Activated gamma-delta T cell (primary cell): Measurements from ENCODE around the gene FABP7.

ENCODE experiments used
- DNase-seq: peaks from one replicate; lab custom pipeline; 2025; lab: John Stamatoyannopoulos, UW

FABP7 gene

DNA sequence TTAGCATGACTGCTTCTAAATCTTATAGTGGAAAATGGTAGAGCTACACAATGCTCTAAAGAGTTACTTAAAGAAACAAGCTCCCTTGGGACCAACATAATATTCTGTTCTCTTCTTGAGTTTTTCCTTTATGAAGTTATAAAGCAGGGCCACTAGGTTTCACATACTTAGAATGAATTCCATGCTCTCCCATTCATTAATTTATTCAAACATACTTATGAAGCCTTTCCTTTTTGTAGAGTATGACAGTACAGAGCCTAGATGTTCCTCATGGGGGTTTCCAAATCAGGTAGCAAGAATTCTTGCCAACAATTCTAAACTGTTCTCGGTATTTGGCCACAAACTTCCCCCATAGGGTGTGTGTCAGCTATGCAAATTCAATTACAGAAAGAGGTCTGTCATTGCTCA is 20.6 kb upstream of the FABP7 start:
- no peak for DNase-seq

DNA sequence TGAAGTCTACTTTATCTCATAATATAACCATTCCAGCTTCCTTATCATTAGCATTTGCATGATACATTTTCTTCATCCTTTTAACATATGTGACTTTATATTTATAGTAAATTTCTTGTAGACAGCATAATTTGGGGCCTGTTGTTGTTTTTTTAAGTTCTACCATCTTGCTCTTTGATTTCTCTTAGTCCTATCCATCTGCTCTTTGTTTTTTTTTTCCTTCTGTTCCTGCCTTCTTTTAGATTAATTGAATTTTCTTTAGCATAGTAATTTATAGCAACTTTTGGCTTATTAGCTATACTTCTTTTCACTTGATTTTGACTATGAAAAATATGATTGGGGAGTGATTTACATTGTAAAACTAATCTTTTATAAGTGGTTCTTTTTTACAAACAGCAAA is 19.2 kb upstream of the FABP7 start:
- DNase-seq = no peak

DNA sequence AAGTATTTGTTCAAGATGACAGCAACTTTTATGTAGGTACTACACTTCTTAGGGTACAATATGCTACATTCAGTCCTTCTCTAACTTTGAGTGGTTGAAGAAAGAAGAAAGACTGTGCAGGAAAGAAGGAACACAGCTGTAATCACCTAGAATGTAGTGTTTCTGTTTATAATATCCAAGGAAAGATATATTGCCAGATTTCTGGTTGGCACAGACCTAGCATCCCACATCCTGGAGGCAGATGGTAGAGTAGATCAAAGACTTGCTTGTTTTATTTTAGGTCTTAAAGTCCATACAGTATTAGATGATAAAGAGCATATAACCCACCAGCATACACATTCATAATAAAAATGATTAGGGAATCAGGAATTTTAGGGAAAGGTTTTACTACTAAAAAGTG is 13.3 kb upstream of the FABP7 start:
- DNase-seq = no peak

DNA sequence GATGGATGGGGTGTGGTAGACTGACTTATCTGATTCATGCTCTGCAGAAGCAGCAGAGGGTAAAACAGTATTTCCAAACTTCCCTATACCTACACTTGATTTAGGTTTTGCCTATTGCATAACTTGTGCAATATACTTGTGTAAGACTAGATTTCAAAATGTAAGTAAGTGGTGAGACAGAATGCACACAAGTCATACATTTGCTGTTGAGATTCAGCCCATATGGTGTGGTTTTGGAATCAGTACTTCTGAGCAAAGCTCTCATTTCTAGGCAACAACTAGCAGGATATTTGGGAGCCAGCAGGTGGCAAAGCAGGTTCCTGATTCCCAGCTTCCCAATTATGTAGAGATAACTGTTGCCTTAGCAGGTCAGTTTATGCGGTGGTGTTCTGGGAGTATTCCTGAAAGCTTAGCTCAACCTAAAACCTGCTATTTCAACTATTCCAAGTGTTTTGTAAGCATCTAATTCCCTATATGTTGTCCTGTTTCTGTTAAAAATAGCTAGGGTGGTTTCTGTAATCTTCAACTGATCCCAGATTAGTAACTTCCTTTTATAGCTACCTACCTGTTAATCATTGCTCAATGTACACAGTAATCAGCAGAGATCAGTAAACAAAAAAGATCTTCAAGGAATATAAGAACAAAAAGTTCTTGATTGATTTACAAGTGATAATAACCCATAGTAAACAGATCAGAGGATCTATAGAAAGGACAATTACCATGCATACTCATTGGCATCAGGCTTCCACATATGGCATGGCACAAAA is 8.5 kb upstream of the FABP7 start:
- DNase-seq = no peak

DNA sequence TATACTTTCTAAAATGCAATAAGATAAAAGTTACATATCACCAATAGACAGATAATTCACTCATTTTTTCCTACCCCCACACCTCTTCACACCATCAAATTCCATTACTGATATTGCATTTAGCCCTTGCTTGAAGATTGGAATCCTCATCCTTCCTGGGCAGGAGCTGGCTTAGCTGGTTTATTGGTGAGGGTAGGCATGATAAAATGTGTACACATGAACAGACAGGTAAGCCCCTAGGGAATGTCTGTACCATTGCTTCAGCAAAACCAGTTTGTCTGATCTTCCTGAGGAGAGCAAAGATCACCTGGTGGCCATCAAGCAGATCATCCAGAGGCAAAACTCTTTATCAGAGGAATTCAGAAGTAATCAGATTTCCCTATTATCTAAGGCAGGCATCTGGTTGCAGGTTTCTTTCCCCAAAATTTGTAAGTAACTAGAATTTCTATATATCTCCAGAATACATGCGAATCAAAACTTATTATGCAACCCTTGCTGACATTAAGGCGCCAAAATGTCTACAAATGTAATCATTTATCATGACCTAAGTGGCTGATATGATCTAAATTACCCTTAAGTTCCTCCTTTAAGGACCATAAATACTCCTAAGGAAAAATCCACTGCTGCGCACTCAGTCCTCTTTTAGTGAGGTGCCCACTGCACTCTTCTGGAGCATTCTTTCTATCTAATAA is 6.6 kb upstream of the FABP7 start:
- no peak for DNase-seq

DNA sequence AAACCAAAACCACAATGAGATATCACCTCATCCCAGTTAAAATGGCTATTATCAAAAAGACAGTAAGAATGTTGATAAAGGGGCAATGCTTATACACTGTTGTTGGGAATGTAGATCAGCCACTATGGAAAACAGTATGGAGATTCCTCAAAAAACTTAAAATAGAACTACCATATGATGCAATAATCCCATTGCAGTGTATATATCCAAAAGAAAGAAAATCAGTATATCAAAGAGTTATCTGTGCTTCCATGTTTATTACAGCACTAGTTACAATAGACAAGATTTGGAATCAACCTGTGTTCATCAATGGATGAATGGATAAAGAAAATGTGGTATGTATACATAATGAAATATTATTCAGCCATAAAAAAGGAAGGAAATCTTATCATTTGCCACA is 3.5 kb upstream of the FABP7 start:
- no peak for DNase-seq

DNA sequence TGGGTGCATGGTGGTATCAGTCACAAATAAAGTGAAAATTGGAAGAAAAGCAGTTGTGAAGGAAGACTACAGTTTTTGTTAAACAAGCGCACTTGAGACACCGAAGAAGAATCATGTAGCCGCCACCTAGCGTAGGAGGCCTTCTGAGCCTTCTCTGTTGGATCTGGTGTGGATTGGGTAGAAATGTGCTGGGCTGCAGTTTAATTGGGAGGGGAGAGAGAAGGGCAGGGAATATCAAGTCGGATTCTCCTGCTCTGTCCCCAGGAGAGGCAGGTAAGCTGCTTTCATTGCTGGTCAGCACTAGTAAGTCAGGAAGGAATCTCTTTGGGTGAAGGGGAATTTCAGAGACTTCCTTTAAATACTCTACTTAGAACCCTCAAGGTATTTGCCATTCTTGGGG is 1.2 kb upstream of the FABP7 start:
- no peak for DNase-seq

DNA sequence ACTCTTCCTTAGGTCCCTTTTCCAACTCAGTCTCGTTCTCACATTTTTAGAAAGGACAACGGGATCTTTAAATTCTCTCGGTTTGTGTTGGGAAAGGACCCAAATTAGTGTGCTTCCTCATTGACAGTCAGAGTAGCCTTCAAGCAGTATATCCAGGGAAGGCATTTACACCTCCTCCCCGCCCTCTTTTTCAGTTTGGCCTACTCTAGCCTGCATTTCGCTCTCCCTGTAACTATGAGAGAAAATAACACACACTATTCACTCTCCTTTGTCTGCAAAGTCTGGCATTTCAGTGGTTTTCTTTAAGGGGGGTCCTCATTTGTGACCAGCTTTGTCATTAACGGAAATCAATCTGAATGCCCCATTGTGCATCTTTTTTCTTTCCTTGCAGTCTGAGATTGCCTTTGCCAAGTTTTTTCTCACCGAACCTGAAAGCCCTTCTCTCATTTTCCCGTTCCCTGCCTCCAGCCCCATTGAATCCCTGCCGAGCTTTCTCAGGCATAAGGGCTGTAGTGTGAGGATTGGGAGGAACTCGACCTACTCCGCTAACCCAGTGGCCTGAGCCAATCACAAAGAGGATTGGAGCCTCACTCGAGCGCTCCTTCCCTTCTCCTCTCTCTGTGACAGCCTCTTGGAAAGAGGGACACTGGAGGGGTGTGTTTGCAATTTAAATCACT is 393 bp upstream of the FABP7 start:
- DNase-seq = no peak

DNA sequence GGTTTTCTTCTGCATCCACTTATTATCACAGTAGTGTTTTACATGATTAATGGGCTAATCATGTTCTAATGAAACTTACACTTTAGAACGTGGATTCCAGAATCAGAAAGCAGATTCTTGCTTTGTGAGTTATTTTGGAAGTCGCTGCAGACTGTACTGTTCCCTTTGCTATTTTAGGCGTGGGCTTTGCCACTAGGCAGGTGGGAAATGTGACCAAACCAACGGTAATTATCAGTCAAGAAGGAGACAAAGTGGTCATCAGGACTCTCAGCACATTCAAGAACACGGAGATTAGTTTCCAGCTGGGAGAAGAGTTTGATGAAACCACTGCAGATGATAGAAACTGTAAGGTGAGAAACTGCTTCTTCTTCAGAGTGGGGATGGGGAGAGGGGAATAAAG is 598 bp downstream of the FABP7 start:
- DNase-seq = no peak

DNA sequence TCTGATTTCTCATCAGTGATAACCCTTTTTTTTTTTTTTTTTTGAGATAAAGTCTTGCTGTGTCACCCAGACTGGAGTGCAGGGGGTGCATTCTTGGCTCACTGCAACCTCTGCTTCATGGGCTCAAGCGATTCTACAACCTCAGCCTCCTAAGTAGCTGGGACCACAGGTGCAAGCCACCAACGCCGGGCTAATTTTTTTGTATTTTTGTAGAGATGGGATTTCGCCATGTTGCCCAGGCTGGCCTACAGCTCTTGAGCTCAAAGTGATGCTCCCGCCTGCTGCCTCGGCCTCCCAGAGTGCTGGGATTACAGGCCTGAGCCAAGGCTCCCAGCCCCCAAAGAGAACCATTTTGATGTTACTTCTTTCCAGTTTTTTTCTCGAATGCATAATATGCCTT is 2.2 kb downstream of the FABP7 start:
- no peak for DNase-seq

DNA sequence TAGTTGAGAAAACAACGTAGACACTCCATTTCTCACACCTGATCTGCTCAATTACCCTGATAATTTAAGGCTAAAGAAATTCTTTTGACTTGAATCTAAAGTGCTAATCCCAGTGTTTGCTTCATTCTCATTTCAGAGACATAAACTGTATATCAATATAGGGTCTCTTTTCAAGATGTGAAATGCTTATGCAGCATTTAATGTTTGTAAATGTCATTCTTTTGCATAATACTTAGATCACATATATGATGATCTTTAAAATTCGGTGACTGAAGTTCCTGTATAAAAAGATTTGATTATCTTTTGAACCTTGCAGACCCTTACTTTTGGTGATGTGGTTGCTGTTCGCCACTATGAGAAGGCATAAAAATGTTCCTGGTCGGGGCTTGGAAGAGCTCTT is 3.9 kb downstream of the FABP7 start:
- no peak for DNase-seq

DNA sequence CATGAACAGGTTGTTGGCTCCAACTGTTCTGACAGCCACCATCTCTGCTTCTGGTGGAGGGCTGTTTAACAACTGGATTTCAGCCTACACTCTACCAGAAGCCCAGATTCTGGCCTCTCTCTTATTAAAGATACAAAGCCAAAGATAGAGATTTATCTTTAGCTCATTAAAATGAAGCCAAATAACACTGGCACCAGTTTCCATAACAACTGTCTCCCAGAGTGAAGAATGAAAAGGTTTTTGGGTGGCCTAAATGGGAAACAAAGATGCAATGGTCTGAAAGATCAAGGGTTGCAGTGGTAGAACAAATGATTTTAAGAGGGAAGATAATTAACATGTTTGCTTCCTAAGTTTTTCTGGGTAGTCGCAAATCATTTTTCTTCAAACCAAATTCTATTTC is 6.4 kb downstream of the FABP7 start:
- DNase-seq = no peak

DNA sequence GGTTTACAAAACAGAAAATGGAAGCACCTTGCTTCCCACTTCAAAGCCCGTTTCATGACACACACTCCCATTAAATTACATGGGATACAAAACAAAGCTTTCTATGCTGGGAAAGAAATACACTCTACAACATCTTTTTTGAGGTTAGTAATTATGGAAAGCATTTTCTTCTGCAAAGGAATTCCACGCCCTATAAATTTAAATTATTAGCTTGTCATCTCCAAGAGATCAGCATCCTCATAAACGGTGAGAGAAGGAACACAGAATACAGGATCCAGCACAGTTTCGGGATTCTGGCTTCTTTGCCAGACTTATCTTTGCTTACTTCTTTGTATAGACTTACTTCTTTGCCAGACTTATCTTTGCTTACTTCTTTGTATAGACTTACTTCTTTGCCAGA is 8.2 kb downstream of the FABP7 start:
- no peak for DNase-seq

DNA sequence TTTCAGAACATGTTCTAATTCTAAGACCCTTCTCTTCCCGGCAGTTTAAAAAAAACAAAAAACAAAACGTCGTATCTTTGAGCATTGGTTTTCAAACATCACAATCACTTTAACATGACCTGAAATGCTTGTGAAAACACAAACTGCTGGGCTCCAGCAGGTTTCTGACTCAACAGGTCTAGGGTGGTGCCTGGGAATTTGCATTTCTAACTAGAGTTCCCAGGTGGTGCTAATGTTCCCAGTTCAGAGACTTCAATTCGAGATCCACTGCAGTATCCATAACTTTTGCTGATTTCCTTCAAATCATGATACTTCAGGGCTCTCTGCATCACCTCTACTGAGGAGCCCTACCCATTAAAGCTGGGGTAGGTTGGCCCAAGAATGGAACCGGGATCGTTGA is 8.7 kb downstream of the FABP7 start:
- DNase-seq = no peak

DNA sequence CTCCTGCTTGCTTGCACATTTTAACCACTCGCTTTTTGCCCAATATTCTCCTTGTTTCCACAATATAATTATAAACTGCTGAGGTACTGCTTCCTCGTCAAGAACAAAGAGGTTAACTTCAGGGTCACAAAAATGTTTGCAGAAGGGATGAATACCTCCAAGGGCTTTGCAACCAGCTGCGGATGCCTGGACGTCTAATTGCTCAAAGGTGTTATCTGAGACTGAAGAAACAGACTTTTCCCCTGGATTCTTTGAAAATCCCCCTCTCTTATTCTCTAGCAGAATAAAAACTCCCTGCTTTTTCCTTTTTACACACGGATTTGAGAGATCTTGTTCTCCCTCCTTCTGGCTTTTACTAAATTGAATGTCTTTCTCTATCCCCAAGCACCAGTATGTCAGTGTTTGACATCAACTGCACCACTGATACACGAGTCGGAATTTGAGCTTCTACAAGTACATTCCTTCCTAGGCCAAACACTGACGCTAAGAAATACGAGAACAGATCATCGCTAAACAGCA is 9.2 kb downstream of the FABP7 start:
- no peak for DNase-seq

DNA sequence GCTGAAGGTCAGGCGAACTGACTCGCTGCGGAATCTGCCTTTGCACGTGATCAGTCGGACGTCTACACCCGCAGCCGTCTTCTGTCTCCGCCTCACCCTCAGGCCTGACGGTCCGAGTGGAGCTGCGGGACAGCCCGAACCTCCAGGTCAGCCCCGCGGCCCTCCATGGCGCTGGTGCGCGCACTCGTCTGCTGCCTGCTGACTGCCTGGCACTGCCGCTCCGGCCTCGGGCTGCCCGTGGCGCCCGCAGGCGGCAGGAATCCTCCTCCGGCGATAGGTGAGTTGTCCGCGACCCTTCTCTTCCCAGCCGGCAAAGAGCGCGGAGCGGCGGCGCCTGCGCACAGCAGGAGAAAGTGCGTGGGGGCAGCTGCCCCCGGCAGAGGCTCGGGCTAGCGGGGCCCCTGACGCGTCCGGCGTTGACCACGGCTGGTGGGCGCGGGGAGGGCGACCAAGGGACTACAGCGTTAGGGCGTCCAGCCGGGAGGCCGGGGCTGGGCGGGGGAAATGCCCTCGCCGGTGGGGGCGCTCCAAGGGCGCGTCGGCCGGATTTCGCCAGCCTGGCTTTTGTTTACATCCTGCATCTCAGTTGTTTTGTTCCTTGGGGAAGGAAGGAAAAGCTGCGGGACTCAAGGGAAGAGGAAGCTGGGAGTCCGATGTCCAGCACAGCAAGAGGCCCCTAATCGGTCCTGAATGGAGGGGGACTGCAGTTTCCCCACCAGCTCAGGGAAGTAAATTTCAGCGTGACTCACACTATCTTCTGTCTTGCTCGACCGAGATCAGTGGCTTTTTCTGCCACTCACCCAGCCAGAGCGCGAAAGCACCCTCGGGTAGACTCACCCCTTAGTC is 9.9 kb downstream of the FABP7 start, which contains the start of gene SMPDL3A:
Gene SMPDL3A, plus strand, starts transcription at position 77 of the 846 bp plus-strand sequence. Its CDS starts 89 bp downstream, at position 166.
- DNase-seq = no peak

DNA sequence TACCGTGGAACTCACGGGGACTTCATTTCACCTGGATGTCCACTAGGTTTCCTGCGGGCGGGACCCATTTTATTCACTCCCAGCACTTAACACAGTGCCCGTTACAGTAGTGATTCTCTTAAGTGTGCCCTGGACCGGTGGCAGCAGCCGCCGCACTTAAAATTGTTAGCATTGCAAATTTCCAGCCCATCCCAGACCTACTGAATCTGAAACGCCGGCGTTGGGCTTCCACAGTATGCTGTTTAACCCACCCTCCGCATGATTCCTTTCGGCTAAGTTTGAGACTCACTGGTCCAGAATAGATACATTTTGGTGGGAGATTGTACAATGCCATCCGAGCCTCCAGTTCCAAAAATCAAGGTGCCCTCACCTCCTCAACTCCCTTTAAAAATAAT is 10.5 kb downstream of the FABP7 start:
- no peak for DNase-seq

DNA sequence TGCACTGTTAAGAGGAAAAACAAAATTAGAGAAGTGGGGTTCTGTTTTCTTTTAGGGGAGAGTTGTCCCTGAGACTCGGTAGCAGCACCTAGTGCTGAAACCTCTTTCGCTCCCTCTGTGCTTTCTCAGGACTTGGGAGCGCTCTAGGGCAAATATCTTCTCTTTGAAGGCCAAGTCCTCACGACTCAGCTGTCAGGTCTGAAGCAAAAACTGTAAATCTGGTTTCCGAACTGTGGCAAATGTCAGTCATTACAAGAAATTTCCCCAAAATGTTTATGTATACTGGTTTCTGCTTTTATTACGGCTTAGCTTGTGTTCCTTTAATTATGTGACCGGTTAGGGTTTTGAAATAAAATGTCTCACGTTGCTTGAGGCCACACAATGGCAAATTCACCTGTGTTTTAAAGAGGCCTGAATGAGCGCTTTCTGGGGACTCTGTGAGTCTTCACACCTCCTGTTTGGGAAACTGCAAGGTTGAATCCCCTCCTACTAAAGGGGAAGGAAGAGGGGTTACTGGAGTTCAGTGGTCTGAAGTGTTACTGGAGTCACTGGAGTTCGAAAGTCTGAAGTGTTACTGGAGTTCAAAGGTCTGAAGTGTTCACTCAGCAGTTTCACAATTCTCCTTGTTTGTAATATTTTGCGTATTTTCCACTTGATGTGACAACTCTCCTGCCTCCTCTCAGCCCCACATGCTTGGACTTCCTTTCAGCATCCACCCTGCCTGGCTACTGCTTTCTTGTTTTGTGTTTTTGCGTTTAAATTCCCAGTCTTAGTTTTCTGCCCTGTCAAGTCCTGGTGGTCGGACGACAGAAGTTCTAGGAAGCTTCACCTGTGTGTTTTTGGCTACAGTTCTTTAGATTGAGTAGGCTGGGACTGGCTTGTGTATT is 11.2 kb downstream of the FABP7 start:
- no peak for DNase-seq

DNA sequence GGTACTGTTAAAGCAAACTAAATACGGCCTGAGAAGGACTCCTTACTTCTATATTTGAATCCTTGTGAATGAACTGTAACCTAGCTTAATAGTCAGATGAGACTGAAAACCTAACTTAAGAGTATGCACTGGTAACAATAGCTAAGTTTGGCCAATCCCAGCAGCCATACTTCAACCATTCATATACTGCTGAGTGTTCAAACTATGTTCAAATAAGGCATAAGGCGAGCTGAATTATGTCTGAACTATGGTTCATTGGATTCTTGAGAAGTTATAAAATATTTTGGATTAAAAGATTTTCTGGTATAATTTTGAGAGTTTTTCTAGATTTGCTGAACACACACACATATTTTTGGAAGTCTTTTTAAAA is 11.8 kb downstream of the FABP7 start:
- DNase-seq = no peak

DNA sequence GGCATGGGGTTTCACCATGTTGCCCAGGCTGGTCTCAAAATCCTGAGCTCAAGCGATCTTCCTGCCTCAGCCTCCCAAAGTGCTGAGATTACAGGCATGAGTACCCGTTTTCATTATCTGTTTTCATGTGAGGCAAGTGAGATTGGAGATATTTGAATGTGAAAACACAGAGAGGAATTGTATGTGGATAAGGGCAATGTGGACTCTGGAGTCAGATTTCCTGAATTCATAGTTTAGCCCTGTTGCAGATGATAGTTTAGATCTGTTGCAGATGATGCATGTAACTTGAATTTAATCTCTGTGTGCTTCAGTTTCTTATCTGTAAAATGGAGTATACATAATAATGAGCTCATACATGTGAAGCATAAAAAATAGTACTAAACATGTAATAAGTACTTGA is 13.2 kb downstream of the FABP7 start:
- no peak for DNase-seq

DNA sequence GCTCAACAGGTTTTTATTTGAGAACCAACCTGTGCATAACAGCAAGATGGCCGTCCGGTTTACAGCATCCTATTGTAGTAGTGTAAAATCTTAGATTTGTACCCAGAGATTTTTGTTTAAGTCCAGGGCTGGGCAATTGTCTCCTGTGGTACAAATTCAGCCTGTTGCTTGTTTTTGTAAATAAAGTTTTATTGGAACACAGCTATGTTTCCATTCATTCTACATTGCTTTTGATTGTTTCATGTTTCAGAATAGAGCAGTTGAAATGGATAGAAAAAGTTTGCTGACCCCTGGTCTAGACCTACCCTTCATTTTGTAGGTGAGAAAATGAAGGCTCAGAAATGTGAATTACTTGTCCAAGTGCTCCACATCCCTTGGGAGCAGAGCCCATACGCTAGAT is 18.0 kb downstream of the FABP7 start:
- DNase-seq = no peak
